Lower lobe of right lung (tissue), 2 donors: ENCODE measurements around the gene SERPINA3. TPM values are rescaled to one million over a fixed set of nuclear protein-coding genes. Genes with fewer than 3 reads are reported as not detected.

Experiments
- ATAC-seq, 2 donors: fragments of 200-7000 bp; cut with Tn5 transposase; one replicate each; pipeline ENCODE4 v1.9.1; 2020 to 2022; ENCODE audit warnings: mild to moderate bottlenecking in 2 of 2, moderate library complexity in 2 of 2
- DNase-seq: peaks from one replicate; pipeline ENCODE4 v3.0.0-alpha.2; 2020
- H3K27ac ChIP-seq: fragments of 200-600 bp; one replicate; pipeline ENCODE4 v1.8.0; 2022
- H3K27me3 ChIP-seq: fragments of 200-600 bp; one replicate; pipeline ENCODE4 v1.8.0; 2022; ENCODE audit warnings: low read depth
- H3K36me3 ChIP-seq: fragments of 200-600 bp; one replicate; pipeline ENCODE4 v1.8.0; 2022; ENCODE audit warnings: mild to moderate bottlenecking
- H3K4me1 ChIP-seq: fragments of 200-600 bp; one replicate; pipeline ENCODE4 v1.8.0; 2022
- H3K4me3 ChIP-seq: fragments of 200-600 bp; one replicate; pipeline ENCODE4 v1.8.0; 2022; ENCODE audit warnings: mild to moderate bottlenecking
- H3K9me3 ChIP-seq: fragments of 200-600 bp; one replicate; pipeline ENCODE4 v1.8.0; 2022
- CTCF ChIP-seq: fragments of 200-600 bp; IDR thresholded peaks from one replicate; pipeline ENCODE4 v1.8.0; 2022; ENCODE audit warnings: antibody characterized with exemption, mild to moderate bottlenecking
- intact Hi-C: fragments of 100-400 bp; cut with DNase I; formaldehyde crosslinking; loops from one replicate; pipeline ENCODE4 v1.11.0; 2022
- total RNA-seq: library from RNA; stranded (reverse); fragmentation: NEBNext Ultra II Directional; extraction: Animal tissue kit (Norgen Biotek cat#: 25700); gene quantifications from one replicate; pipeline ENCODE4 v1.2.1, GENCODE V29; 2021
- donor health status: DM: no; HTN: yes; CAD: no; lungs with severe emphysema.

The SERPINA3 gene
- total RNA-seq, 1 donor from 2014 or later = 74.6 TPM

GRCh38 chr14:94593749-94594431 lies 18.3 kb upstream of the SERPINA3 start:
- Histone ChIP-seq H3K4me1 (peaks cover 3% of the 10 kb centered on the region), H3K9me3 (no peaks in the 10 kb centered on the region), H3K27me3 (no peaks in the 10 kb centered on the region), H3K4me3 (no peak overlapping the region), H3K36me3 (no peaks in the 10 kb centered on the region), H3K27ac (no peak overlapping the region)
- ATAC-seq = no peak
- intact Hi-C loops = no loop called here
- no peak for TF ChIP-seq CTCF
- DNase-seq = no peak

GRCh38 chr14:94594441-94594840 lies 17.8 kb upstream of the SERPINA3 start:
- no peak for TF ChIP-seq CTCF
- DNase-seq (no peak), ATAC-seq (no peak)
- no peak overlapping the region for H3K27ac ChIP-seq
- no peaks in the 10 kb centered on the region for H3K36me3 ChIP-seq
- peaks cover 8% of the 10 kb centered on the region for H3K4me1 ChIP-seq
- no peaks in the 10 kb centered on the region for H3K9me3 ChIP-seq
- H3K27me3 ChIP-seq = no peaks in the 10 kb centered on the region
- H3K4me3 ChIP-seq = no peak overlapping the region
- intact Hi-C loops = no loop called here

GRCh38 chr14:94595912-94596311 lies 16.3 kb upstream of the SERPINA3 start:
- Histone ChIP-seq H3K27ac (no peak overlapping the region), H3K4me3 (no peak overlapping the region), H3K9me3 (no peaks in the 10 kb centered on the region), H3K36me3 (no peaks in the 10 kb centered on the region), H3K4me1 (peaks cover 14% of the 10 kb centered on the region), H3K27me3 (no peaks in the 10 kb centered on the region)
- no peak for TF ChIP-seq CTCF
- intact Hi-C loops = no loop called here
- DNase-seq (no peak), ATAC-seq (no peak)

GRCh38 chr14:94596361-94596760 lies 15.8 kb upstream of the SERPINA3 start:
- intact Hi-C loops = no loop called here
- H3K27ac ChIP-seq = no peak overlapping the region
- H3K4me1 ChIP-seq = peaks cover 14% of the 10 kb centered on the region

GRCh38 chr14:94597788-94598187 lies 14.4 kb upstream of the SERPINA3 start:
- Histone ChIP-seq H3K9me3 (no peaks in the 10 kb centered on the region), H3K27ac (no peak overlapping the region), H3K36me3 (no peaks in the 10 kb centered on the region), H3K27me3 (no peaks in the 10 kb centered on the region), H3K4me3 (no peak overlapping the region), H3K4me1 (peaks cover 14% of the 10 kb centered on the region)
- intact Hi-C loops = no loop called here
- ATAC-seq = no peak
- DNase-seq = no peak
- no peak for TF ChIP-seq CTCF

More at GRCh38 chr14:94596361-94596760, 15.8 kb upstream of the SERPINA3 start:
- Histone ChIP-seq H3K9me3 (no peaks in the 10 kb centered on the region), H3K36me3 (no peaks in the 10 kb centered on the region), H3K27me3 (no peaks in the 10 kb centered on the region), H3K4me3 (no peak overlapping the region)
- DNase-seq = no peak
- no peak for TF ChIP-seq CTCF
- ATAC-seq = no peak
